ENCODE data around the gene GLDC.
A peak's percentile ranks its signal among the peaks of the same experiment; 100 is the strongest.
"Not testable (repeated sequence)": the region's sequence is repeated elsewhere in the genome, so short reads cannot be mapped to it uniquely, and the experiment has no call there.

Gene GLDC

GRCh38 chr9:6645355-6646292 lies at the start of gene GLDC:
TSS of gene GLDC (minus strand) at chr9:6645729. CDS start at chr9:6645499, 230 bp downstream.
- peak; percentile 19 to 22 for DNase-seq (ENCODE audit: low read depth in 2 of 2)

DNA sequence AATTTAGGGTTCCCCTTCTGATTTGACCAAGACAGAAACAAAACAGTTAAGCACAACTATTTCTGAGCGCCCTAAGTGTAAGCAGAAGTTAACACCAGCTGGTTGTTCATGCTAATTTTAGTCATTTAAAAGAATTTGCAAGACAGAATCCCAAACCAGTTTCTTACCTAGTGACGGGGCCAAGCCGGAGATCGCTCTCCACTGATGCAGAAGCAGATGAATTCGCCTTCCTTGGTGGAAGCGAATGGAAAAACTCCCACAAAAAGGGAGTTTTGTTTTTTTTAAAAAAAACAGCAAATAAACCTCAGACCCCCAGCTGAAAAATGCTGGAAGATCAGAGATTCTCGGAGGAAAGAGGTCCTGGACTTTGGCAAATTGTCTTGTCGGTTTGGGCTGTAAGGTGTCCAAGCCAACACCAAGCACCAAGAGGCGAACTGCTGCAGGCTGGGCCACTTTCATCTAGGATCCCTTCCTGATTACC lies 47.4 kb upstream of the GLDC start:
- DNase-seq (ENCODE audit: low read depth in 2 of 2), result no peak

- DNase-seq (ENCODE audit: low read depth in 2 of 2), result no peak
Measured at GRCh38 chr9:6692433-6692832, 46.9 kb upstream of the GLDC start.

DNA sequence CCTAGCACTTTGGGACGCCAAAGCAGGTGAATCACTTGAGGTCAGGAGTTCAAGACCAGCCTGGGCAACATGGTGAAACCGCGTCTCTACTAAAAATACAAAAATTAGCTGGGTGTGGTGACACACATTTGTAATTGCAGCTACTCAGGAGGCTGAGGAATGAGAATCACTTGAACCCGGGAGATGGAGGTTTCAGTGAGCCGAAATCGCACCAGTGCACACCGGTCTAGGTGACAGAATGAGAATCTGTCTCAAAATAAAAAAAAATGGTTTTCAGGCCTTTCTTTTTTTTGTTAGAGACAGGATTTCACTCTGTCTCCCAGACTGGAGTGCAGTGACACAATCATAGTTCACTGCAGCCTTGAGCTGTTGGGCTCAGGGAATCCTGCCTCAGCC lies 45.1 kb upstream of the GLDC start:
- DNase-seq (ENCODE audit: low read depth in 2 of 2), result not testable (repeated sequence)

- DNase-seq (ENCODE audit: low read depth in 2 of 2), result no peak
Measured at GRCh38 chr9:6689893-6690674, 44.6 kb upstream of the GLDC start.

- DNase-seq (ENCODE audit: low read depth in 2 of 2), result no peak
Measured at GRCh38 chr9:6687180-6687579, 41.7 kb upstream of the GLDC start.

DNA sequence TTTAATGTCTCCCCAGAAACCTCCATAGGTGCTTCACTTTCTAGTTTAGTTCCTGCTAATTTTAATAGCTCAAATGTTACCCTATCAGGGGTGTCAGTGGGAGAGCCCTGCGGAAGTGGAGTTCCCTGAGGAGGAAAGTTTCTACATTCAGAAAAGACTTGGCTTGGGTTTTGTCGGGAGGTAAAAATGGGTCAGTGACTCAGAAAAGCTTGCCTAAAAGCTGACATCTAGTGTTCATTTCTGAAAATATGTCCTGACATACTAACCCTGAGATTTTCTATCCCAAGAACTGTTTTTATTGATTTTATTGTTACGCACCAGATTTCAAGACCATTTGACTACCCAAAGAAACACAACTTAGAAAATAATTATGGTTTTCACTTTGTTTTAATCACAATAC lies 40.9 kb upstream of the GLDC start:
- DNase-seq (ENCODE audit: low read depth in 2 of 2), result no peak

DNA sequence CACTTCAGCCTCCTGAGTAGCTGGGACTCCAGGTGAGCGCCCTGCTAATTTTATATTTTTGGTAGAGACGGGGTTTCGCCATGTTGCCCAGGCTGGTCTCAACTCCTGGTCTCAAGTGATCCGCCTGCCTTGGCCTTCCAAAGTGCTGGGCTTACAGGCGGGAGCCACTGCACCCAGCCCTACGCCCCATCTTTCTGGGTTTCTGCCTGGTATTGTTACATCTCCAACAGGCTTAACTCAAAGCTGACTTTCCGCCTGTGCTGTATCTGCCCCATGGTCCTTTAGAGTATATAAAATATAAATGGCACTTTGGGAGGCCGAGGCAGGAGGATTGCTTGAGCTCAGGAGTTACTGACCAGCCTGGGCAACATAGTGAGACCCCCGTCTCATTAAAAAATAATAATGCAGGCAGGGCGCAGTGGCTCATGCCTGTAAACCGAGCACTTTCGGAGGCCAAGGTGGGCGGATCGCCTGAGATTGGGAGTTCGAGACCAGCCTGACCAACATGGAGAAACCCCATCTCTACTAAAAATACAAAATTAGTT lies 36.5 kb upstream of the GLDC start:
- DNase-seq (ENCODE audit: low read depth in 2 of 2), result peak in 1 of 2 donors; percentile 2

DNA sequence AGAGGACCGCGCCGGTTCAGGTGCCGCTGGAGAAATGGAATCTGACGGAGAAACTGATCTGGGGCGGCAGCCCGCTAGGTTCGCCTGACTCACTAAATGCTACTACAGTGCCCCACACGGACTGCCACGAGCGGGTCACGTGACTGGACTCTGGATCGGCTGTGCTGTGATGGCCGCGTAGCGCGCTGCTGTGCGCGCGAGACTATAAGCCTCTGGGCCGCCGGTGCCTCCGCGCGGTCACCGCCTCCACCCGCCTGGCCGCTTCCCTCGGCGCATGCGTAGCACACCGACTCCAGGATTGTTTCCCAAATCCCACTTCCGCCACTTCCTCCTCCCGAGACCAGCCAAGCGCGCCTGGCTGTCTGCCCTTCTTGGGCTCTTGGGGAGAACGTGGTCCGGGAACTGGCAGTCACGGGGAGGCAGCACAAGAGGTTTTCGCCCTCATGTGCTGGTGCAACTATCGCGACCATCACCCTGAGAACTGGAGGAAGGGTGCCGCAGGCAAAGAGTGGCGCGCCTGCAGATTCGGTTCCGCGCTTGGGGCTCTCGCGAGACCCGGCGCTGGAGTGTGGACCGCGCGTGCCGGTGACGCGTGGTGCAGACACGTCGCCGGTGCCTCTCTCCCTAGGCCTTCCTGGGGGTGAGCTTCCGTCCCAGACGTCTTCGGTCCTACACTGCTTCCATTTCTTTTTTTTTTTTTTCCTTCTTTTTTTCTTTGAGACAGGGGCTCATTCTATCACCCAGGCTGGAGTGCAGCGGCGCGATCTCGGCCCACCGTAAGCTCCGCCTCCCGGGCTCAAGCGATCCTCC lies 35.8 kb upstream of the GLDC start:
- peak; percentile 80 to 84 for DNase-seq (ENCODE audit: low read depth in 2 of 2)

- DNase-seq (ENCODE audit: low read depth in 2 of 2), result peak in 1 of 2 donors; percentile 55
Measured at GRCh38 chr9:6680797-6681146, 35.2 kb upstream of the GLDC start.

GRCh38 chr9:6677803-6678202 lies 32.3 kb upstream of the GLDC start:
- no peak for DNase-seq (ENCODE audit: low read depth in 2 of 2)

GRCh38 chr9:6676254-6676921 lies 30.9 kb upstream of the GLDC start:
- no peak for DNase-seq (ENCODE audit: low read depth in 2 of 2)

DNA sequence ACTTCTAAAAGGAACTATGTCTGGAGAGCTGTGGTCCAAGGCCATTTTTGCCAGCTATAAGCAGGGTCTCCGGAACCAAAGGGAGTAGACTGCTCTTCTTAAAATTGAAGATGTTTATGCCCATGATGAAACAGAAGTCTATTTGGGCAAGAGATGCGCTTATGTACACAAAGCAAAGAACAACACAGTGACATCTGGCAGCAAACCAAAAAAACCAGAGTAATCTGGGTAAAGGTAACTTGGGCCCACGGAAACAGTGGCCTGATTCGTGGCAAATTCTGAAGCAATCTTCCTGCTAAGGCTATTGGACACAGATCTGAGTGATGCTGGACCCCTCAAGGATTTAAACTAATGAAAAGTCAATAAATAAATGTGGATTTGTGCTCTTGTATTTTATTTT lies 29.7 kb upstream of the GLDC start:
- no peak for DNase-seq (ENCODE audit: low read depth in 2 of 2)

GRCh38 chr9:6673326-6674025 lies 27.9 kb upstream of the GLDC start:
- DNase-seq (ENCODE audit: low read depth in 2 of 2), result no peak

GRCh38 chr9:6672118-6672517 lies 26.6 kb upstream of the GLDC start:
- DNase-seq (ENCODE audit: low read depth in 2 of 2), result no peak

DNA sequence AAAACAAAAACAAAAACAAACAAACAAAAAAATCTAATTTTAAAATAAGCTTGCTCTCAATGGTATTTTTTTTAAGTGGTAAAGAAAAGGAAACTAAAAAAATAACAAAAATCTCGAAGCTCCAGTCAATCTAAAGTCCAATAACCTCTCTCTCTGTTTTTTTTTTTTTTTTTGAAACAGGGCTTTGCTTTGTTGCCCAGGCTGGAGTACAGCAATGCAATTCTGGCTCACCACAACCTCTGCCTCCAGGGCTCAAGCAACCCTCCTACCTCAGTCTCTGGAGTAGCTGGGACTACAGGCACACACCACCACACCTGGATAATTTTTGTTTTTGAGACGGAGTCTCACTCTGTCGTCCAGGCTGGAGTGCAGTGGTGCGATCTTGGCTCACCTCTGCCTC lies 25.9 kb upstream of the GLDC start:
- no peak for DNase-seq (ENCODE audit: low read depth in 2 of 2)

DNA sequence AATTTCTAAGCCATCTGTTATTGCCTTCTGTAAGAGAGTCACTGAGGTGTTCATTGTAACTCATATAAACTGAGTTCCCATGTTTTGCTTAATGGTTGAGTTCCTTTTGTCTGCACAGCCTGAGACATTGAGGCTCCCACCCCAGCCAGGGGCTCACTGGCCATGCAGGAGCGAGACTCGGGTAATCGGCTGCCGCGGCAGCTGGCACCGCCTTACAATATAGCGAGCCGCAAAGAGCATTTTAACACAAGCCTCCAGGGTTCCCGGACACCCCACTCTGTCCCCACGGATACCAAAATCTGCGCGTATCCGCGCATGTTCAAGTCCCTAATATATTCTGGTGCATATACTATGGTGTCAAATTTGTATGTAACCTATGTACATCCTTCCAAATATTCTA lies 24.4 kb upstream of the GLDC start:
- no peak for DNase-seq (ENCODE audit: low read depth in 2 of 2)

GRCh38 chr9:6667633-6668280 lies 22.2 kb upstream of the GLDC start:
- no peak for DNase-seq (ENCODE audit: low read depth in 2 of 2)

DNA sequence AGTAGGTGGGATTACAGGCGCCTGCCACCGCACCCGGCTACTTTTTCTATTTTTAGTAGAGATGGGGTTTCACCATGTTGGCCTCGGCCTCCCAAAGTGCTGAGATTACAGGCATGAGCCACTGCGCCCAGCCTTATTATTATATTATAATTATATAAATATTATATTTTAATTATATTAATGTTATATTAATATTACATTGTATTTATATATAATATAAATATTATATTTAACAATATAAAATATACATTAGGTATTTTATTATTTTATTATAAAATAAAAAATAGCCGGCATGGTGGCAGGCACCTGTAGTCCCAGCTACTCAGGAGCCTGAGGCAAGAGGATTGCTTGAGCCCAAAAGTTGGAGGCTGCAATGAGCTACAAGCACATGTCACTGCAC lies 21.6 kb upstream of the GLDC start:
- DNase-seq (ENCODE audit: low read depth in 2 of 2), result no peak

DNA sequence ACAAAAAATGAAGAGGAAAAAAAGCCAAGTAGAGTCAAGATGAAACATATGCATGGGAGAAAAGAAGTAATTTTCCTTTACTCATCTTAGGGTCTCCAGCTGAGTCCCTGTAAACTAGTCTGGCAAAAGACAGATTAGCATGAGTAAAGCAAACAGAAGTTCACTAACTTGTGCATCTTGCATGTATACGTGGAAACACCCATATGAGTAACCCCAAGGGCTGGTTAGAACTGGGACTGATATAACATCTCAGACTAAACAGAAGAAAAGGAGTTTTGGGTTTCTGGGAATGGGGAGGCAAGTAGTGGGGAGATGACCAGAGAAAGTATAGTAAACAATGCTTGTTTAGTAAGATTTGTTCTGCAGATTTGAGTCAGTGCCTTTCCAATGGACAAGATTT lies 20.1 kb upstream of the GLDC start:
- DNase-seq (ENCODE audit: low read depth in 2 of 2), result no peak
